MM.1S (cell line): ENCODE data around the gene RREB1.

Source experiments
- CTCF ChIP-seq: fragments of 300-600 bp; sonication (generic); IDR thresholded peaks from 2 replicates; pipeline ENCODE4 v1.5.1; 2016; ENCODE audit warnings: antibody characterized with exemption, low read length, mixed read lengths
- EZH2 ChIP-seq: fragments of 300-600 bp; sonication (generic); optimal IDR thresholded peaks from 2 replicates; pipeline ENCODE3; 2017; ENCODE audit warnings: low read depth, mild to moderate bottlenecking, antibody characterized with exemption, low read length, mixed read lengths

- no peak for TF ChIP-seq CTCF
- no peak for TF ChIP-seq EZH2
Observed at GRCh38 chr6:7232351-7232750, 124.6 kb downstream of the RREB1 start.
